A549 (cell line): Measurements from ENCODE around the gene SPEM1.

Source experiments
- EP300 ChIP-seq, 2 experiments: fragments of >200 bp; sonication (Bioruptor Twin); formaldehyde crosslinking; IDR thresholded peaks; 2 replicates in 1 of 2; 3 replicates in 1 of 2; pipeline ENCODE4 v1.6.1; 2016 to 2017
- HDAC2 ChIP-seq: fragments of 200-600 bp; sonication (generic); IDR thresholded peaks from 2 replicates; pipeline ENCODE4 v1.6.1; 2016
- MAX ChIP-seq: IDR thresholded peaks from 2 replicates; pipeline ENCODE4 v1.6.1; 2012
- MAZ ChIP-seq: fragments of 150-350 bp; IDR thresholded peaks from 2 replicates; pipeline ENCODE4 v1.6.1; 2014; ENCODE audit warnings: antibody characterized with exemption, low read depth, low read length, borderline replicate concordance
- MYC ChIP-seq: IDR thresholded peaks from 2 replicates; pipeline ENCODE4 v1.6.1; 2012; ENCODE audit warnings: mild to moderate bottlenecking, inconsistent platforms, low read length, improper control_type of control experiment, borderline replicate concordance
- POLR2A ChIP-seq: IDR thresholded peaks from 2 replicates; pipeline ENCODE4 v1.6.1; 2012; ENCODE audit warnings: mild to moderate bottlenecking, low read length
- POLR2AphosphoS2 ChIP-seq: conservative IDR thresholded peaks from 2 replicates; pipeline ENCODE4 v1.6.1; 2012; ENCODE audit warnings: low read length, improper control_type of control experiment, inconsistent platforms
- RCOR1 ChIP-seq: fragments of 150-350 bp; IDR thresholded peaks from 2 replicates; pipeline ENCODE4 v1.6.1; 2014; ENCODE audit warnings: antibody characterized with exemption, low read length, low read depth
- RFX5 ChIP-seq: fragments of 450-650 bp; IDR thresholded peaks from 2 replicates; pipeline ENCODE4 v1.7.1; 2014; ENCODE audit warnings: antibody characterized with exemption, mild to moderate bottlenecking, moderate library complexity
- SMC3 ChIP-seq: fragments of >200 bp; sonication (Bioruptor Twin); formaldehyde crosslinking; IDR thresholded peaks from 3 replicates; pipeline ENCODE4 v1.6.1; 2018; ENCODE audit warnings: inconsistent platforms
- TF ChIP-seq, protein P1 (sequence below): fragments of 200-600 bp; sonication (generic); IDR thresholded peaks from 2 replicates; pipeline ENCODE4 v1.6.1; 2016; ENCODE audit warnings: antibody characterized with exemption, mild to moderate bottlenecking, moderate library complexity
- TF ChIP-seq, protein P2 (sequence below): fragments of >200 bp; sonication (Bioruptor Twin); formaldehyde crosslinking; IDR thresholded peaks from 3 replicates; pipeline ENCODE4 v1.5.1; 2016
- TF ChIP-seq, protein P3 (sequence below): fragments of 450-650 bp; IDR thresholded peaks from 2 replicates; pipeline ENCODE4 v1.6.1; 2014; ENCODE audit warnings: antibody characterized with exemption

GRCh38 chr17:7426896-7427489 lies 6.9 kb downstream of the SPEM1 start:
- TF ChIP-seq EP300 (IDR thresholded peaks at IDR 0.05) (no peak), HDAC2 (no peak), MYC (no peak), RFX5 (no peak), POLR2AphosphoS2 (no peak), RCOR1 (no peak), MAX (no peak), SMC3 (no peak), POLR2A (no peak), MAZ (no peak)
- TF ChIP-seq, protein P1, sequence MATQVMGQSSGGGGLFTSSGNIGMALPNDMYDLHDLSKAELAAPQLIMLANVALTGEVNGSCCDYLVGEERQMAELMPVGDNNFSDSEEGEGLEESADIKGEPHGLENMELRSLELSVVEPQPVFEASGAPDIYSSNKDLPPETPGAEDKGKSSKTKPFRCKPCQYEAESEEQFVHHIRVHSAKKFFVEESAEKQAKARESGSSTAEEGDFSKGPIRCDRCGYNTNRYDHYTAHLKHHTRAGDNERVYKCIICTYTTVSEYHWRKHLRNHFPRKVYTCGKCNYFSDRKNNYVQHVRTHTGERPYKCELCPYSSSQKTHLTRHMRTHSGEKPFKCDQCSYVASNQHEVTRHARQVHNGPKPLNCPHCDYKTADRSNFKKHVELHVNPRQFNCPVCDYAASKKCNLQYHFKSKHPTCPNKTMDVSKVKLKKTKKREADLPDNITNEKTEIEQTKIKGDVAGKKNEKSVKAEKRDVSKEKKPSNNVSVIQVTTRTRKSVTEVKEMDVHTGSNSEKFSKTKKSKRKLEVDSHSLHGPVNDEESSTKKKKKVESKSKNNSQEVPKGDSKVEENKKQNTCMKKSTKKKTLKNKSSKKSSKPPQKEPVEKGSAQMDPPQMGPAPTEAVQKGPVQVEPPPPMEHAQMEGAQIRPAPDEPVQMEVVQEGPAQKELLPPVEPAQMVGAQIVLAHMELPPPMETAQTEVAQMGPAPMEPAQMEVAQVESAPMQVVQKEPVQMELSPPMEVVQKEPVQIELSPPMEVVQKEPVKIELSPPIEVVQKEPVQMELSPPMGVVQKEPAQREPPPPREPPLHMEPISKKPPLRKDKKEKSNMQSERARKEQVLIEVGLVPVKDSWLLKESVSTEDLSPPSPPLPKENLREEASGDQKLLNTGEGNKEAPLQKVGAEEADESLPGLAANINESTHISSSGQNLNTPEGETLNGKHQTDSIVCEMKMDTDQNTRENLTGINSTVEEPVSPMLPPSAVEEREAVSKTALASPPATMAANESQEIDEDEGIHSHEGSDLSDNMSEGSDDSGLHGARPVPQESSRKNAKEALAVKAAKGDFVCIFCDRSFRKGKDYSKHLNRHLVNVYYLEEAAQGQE: no peak
- TF ChIP-seq, protein P2, sequence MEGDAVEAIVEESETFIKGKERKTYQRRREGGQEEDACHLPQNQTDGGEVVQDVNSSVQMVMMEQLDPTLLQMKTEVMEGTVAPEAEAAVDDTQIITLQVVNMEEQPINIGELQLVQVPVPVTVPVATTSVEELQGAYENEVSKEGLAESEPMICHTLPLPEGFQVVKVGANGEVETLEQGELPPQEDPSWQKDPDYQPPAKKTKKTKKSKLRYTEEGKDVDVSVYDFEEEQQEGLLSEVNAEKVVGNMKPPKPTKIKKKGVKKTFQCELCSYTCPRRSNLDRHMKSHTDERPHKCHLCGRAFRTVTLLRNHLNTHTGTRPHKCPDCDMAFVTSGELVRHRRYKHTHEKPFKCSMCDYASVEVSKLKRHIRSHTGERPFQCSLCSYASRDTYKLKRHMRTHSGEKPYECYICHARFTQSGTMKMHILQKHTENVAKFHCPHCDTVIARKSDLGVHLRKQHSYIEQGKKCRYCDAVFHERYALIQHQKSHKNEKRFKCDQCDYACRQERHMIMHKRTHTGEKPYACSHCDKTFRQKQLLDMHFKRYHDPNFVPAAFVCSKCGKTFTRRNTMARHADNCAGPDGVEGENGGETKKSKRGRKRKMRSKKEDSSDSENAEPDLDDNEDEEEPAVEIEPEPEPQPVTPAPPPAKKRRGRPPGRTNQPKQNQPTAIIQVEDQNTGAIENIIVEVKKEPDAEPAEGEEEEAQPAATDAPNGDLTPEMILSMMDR: no peak
- TF ChIP-seq, protein P3, sequence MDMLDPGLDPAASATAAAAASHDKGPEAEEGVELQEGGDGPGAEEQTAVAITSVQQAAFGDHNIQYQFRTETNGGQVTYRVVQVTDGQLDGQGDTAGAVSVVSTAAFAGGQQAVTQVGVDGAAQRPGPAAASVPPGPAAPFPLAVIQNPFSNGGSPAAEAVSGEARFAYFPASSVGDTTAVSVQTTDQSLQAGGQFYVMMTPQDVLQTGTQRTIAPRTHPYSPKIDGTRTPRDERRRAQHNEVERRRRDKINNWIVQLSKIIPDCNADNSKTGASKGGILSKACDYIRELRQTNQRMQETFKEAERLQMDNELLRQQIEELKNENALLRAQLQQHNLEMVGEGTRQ: no peak
